Smooth muscle cell (in vitro differentiated cells): ENCODE data around the gene SRPK2. TPM values are rescaled to one million over a fixed set of nuclear protein-coding genes. Genes with fewer than 3 reads are reported as not detected.
A peak's percentile ranks its signal among the peaks of the same experiment; 100 is the strongest.

Experiments
- DNase-seq: peaks from one replicate; lab custom pipeline; 2025; ENCODE audit not compliant: unreplicated experiment; lab: John Stamatoyannopoulos, UW
- H2AFZ ChIP-seq: fragments of 200-600 bp; sonication (generic); 2 replicates; pipeline ENCODE4 v1.6.0; 2016; ENCODE audit warnings: antibody characterized with exemption, low read depth, mild to moderate bottlenecking
- H3F3A ChIP-seq: fragments of 200-600 bp; sonication (generic); 2 replicates; pipeline ENCODE4 v1.6.0; 2017; ENCODE audit warnings: antibody characterized with exemption, low read depth
- H3K27ac ChIP-seq: fragments of 200-600 bp; sonication (generic); 2 replicates; pipeline ENCODE4 v1.5.1; 2016; ENCODE audit warnings: low read depth, mild to moderate bottlenecking
- H3K27me3 ChIP-seq: fragments of 200-600 bp; sonication (generic); 2 replicates; pipeline ENCODE4 v1.6.1; 2016; ENCODE audit warnings: low read depth, mild to moderate bottlenecking
- H3K36me3 ChIP-seq: fragments of 200-600 bp; sonication (generic); 2 replicates; pipeline ENCODE4 v1.5.1; 2016; ENCODE audit warnings: low read depth
- H3K4me1 ChIP-seq: fragments of 200-600 bp; sonication (generic); 2 replicates; pipeline ENCODE4 v1.5.1; 2016; ENCODE audit warnings: low read depth
- H3K4me2 ChIP-seq: fragments of 200-600 bp; sonication (generic); 2 replicates; pipeline ENCODE4 v1.6.0; 2016; ENCODE audit warnings: mild to moderate bottlenecking
- H3K4me3 ChIP-seq: fragments of 200-600 bp; sonication (generic); 2 replicates; pipeline ENCODE4 v1.5.1; 2016; ENCODE audit warnings: mild to moderate bottlenecking
- H3K79me2 ChIP-seq: fragments of 200-600 bp; sonication (generic); 2 replicates; pipeline ENCODE4 v1.6.0; 2016; ENCODE audit warnings: low read depth, mild to moderate bottlenecking
- H3K9ac ChIP-seq: fragments of 200-600 bp; sonication (generic); 2 replicates; pipeline ENCODE4 v1.6.0; 2016; ENCODE audit warnings: low read depth
- H3K9me3 ChIP-seq: fragments of 200-600 bp; sonication (generic); replicated peaks from 2 replicates; pipeline ENCODE4 v1.5.1; 2016; ENCODE audit warnings: low read depth
- H4K20me1 ChIP-seq: fragments of 200-600 bp; sonication (generic); 2 replicates; pipeline ENCODE4 v1.6.0; 2016; ENCODE audit warnings: low read depth
- WGBS: methylation state at CpG from one replicate; pipeline ENCODE4 v1.1.7; 2016; ENCODE audit warnings: low lambda C conversion rate; 5-methylcytosine and 5-hydroxymethylcytosine counted together
- polyA plus RNA-seq: library from polyadenylated mRNA; unstranded; fragments of >200 nt; fragmentation: Nextera tagmentation; extraction: Ambion mirVana; gene quantifications from 2 replicates; pipeline ENCODE4 v1.2.1, GENCODE V29; 2016
- total RNA-seq: library from RNA; depleted of rRNA; stranded (reverse); fragments of >200 nt; gene quantifications from 2 replicates; pipeline ENCODE4 v1.2.3, GENCODE V29; 2014
- TF ChIP-seq, protein P1 (sequence below): fragments of 200-600 bp; sonication (generic); IDR thresholded peaks from 2 replicates; pipeline ENCODE4 v1.5.1; 2017; ENCODE audit warnings: borderline replicate concordance, mild to moderate bottlenecking, antibody characterized with exemption; ENCODE audit not compliant: insufficient read depth, poor library complexity, severe bottlenecking

Gene SRPK2
- total and polyA plus RNA-seq, 2 experiments from 2014 or later: 21.9 to 28.0 TPM

DNA sequence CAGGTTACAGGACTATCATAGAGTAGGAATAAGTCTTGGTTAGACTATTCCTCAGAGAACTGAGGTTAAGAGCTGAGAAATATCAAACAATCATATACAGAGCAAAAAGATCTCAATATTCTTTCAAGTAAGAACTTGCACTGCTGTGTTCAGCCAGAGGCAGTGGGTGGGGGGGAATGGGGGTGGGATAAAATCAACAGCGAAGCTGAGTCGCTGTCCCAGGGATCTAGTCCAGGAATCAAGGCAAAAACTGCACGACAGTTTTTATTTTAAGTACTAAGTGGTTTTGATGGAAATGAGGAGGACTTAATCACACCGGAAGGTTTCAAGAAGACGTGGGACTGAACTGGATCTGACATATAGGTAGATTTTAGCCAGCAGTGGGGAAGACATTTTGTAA, 159.1 kb downstream of the SRPK2 start:
- TF ChIP-seq, protein P1, sequence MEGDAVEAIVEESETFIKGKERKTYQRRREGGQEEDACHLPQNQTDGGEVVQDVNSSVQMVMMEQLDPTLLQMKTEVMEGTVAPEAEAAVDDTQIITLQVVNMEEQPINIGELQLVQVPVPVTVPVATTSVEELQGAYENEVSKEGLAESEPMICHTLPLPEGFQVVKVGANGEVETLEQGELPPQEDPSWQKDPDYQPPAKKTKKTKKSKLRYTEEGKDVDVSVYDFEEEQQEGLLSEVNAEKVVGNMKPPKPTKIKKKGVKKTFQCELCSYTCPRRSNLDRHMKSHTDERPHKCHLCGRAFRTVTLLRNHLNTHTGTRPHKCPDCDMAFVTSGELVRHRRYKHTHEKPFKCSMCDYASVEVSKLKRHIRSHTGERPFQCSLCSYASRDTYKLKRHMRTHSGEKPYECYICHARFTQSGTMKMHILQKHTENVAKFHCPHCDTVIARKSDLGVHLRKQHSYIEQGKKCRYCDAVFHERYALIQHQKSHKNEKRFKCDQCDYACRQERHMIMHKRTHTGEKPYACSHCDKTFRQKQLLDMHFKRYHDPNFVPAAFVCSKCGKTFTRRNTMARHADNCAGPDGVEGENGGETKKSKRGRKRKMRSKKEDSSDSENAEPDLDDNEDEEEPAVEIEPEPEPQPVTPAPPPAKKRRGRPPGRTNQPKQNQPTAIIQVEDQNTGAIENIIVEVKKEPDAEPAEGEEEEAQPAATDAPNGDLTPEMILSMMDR: no peak
- H3K4me1 ChIP-seq: peaks cover 6% of the 10 kb centered on the region
- no peaks in the 10 kb centered on the region for H3K36me3 ChIP-seq
- H3K79me2 ChIP-seq: peaks cover 45% of the 10 kb centered on the region
- H2AFZ ChIP-seq: no peak overlapping the region
- no peaks in the 10 kb centered on the region for H3K27me3 ChIP-seq
- peaks cover 68% of the 10 kb centered on the region for H4K20me1 ChIP-seq
- no peak for DNase-seq
- 76% methylated on average over 5 of the region's 5 CpGs for WGBS
- H3F3A ChIP-seq: peaks cover 4% of the 10 kb centered on the region
- H3K4me3 ChIP-seq: no peak overlapping the region
- no peak overlapping the region for H3K27ac ChIP-seq
- H3K9me3 ChIP-seq: no peaks in the 10 kb centered on the region
- no peak overlapping the region for H3K9ac ChIP-seq
- no peak overlapping the region for H3K4me2 ChIP-seq

DNA sequence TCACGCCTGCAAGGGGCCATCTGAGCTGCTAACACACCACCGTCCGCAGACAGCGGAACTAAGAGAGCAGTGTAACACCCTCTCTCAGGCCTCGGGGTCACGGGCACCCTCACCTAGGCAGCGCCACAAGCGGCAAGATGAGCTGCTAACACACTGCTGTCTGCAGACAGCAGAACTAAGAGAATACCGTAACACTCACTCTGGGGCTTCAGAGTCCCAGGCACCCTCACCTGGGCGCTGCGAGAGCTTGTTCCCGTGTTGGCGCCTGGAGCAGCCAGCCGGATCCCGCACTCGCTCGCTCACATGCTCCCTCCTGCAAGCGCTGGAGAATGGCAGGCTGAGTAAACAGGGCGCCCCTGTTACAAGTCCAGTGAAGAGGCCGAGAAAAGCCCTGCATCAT, 160.2 kb downstream of the SRPK2 start:
- Histone ChIP-seq H3K4me2 (no peak overlapping the region), H3K4me3 (no peak overlapping the region), H4K20me1 (peaks cover 65% of the 10 kb centered on the region), H3K9ac (no peak overlapping the region), H3K79me2 (peaks cover 45% of the 10 kb centered on the region), H3K27ac (no peak overlapping the region), H3K36me3 (no peaks in the 10 kb centered on the region), H3K9me3 (no peaks in the 10 kb centered on the region), H2AFZ (no peak overlapping the region), H3K27me3 (no peaks in the 10 kb centered on the region), H3F3A (peaks cover 4% of the 10 kb centered on the region), H3K4me1 (peaks cover 6% of the 10 kb centered on the region)
- DNase-seq: no peak
- TF ChIP-seq, protein P1: no peak
- 73% methylated on average over 20 of the region's 20 CpGs for WGBS

DNA sequence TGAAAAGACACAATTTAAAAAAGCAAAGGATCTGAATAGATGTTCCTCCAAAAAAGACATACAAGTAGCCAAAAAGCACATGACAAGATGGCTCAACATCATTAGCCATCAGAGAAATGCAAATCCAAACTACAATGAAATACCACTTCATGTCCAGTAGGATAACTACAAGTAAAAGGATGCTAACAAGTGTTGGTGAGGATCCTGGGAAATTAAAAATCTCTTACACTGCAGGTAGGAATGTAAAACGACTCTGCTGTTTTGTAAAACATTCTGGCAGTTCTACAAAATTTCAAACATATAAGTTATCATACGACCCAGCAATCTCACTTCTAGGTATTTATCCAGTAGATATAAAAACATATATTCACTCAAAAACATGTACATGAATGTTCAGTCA, 161.3 kb downstream of the SRPK2 start:
- Histone ChIP-seq H3K9ac (no peak overlapping the region), H3K36me3 (no peaks in the 10 kb centered on the region), H4K20me1 (peaks cover 67% of the 10 kb centered on the region), H3K27ac (no peak overlapping the region), H3K4me1 (peaks cover 6% of the 10 kb centered on the region), H3K79me2 (peaks cover 54% of the 10 kb centered on the region), H3K9me3 (no peaks in the 10 kb centered on the region), H3F3A (peaks cover 4% of the 10 kb centered on the region), H3K4me2 (no peak overlapping the region), H3K4me3 (no peak overlapping the region), H2AFZ (no peak overlapping the region), H3K27me3 (no peaks in the 10 kb centered on the region)
- WGBS: 98% methylated on average over 2 of the region's 2 CpGs
- TF ChIP-seq, protein P1: no peak
- DNase-seq: no peak

DNA sequence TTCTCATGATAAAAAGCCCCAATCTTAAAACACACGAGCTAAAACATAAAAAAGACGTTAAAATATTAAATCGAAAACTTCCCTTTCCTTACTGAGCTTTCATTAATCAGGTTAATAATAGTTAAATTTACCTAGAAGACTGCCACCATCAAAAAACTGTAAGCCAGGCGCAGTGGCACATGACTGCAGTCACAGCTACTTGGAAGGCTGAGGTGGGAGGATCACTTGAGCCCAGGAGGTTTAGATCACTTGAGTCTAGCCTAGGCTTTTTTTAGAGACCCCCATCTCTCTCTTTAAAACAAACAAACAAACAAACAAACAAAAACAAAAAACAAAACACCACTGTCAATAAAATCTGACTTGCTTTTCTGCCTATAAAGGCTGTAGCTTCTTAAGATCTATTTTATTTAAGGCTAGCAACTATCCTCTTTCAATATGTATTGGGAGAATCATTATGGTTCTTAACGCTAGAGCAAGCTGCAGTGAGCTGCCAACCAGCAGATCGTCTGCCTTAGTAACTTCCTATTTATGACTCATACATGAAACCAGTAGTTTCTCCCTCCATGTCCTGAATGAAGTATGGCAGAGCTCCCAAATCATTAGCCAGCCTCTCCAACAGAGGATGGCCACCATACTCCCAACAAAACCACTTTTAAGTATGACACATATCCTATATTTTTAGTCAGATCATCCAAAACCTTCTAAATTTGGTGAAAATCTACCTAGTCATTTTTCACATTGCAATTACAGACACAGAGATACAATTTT, 163.7 kb downstream of the SRPK2 start:
- Histone ChIP-seq H3K4me2 (peak overlapping the region; percentile 18), H3K36me3 (no peaks in the 10 kb centered on the region), H4K20me1 (peaks cover 74% of the 10 kb centered on the region), H3K27ac (peak overlapping the region; percentile 63), H3K4me3 (no peak overlapping the region), H3K4me1 (peaks cover 6% of the 10 kb centered on the region), H3K27me3 (no peaks in the 10 kb centered on the region), H3K79me2 (peaks cover 77% of the 10 kb centered on the region), H3K9me3 (no peaks in the 10 kb centered on the region), H3K9ac (no peak overlapping the region), H2AFZ (no peak overlapping the region), H3F3A (peaks cover 4% of the 10 kb centered on the region)
- WGBS: 63% methylated on average over 6 of the region's 6 CpGs
- TF ChIP-seq, protein P1: no peak
- DNase-seq: no peak
